HCT116 (cell line): ENCODE data around the gene RNF39. TPM values are rescaled to one million over a fixed set of nuclear protein-coding genes. Genes with fewer than 3 reads are reported as not detected.

ENCODE experiments used
- ATAC-seq: fragments of 200-7000 bp; cut with Tn5 transposase; 2 replicates; pipeline ENCODE4 v1.9.1; 2020; ENCODE audit warnings: mild to moderate bottlenecking, moderate library complexity
- BruUV-seq: library from RNA; stranded (reverse); fragments of 400-500 nt; replicated peaks from 2 replicates; lab custom pipeline; 2021; lab: Mats Ljungman, UMichigan
- CTCF ChIA-PET: fragments of 300-600 bp; sonication (Branson Sonifier 250); formaldehyde crosslinking; loops from one replicate; lab custom pipeline; 2021; ENCODE audit warnings: antibody characterized with exemption; lab: Charles Lee
- POLR2A ChIA-PET: fragments of 300-600, 350-600 bp; sonication (Branson Sonifier 250); formaldehyde crosslinking; loops from one replicate; lab custom pipeline; 2021; ENCODE audit warnings: antibody characterized with exemption; lab: Charles Lee
- RAD21 ChIA-PET, 2 experiments: fragments of 300-600 bp; sonication (Branson Sonifier 250); formaldehyde crosslinking; loops; one replicate each; lab custom pipeline; 2023; ENCODE audit warnings: low total read pairs in 2 of 2; ENCODE audit not compliant: uncharacterized antibody in 2 of 2, unreplicated experiment in 2 of 2, low non-redundant PET in 1 of 2; lab: Charles Lee
- DNase-seq: peaks from one replicate; pipeline ENCODE4 v3.0.0-alpha.2; 2010; ENCODE audit warnings: low read depth, low spot score
- H2AFZ ChIP-seq: fragments of 200-600 bp; shearing (Covaris generic), sonication (generic); 2 replicates; pipeline ENCODE4 v1.6.1; 2017; ENCODE audit warnings: low read depth, mixed run types, mixed read lengths, antibody characterized with exemption, low read length; ENCODE audit not compliant: poor library complexity, severe bottlenecking
- H3K27ac ChIP-seq: 2 replicates; pipeline ENCODE4 v1.5.1; 2012; ENCODE audit warnings: low read depth, low read length
- H3K27me3 ChIP-seq: fragments of 200-600 bp; sonication (generic); 2 replicates; pipeline ENCODE4 v1.6.1; 2016; ENCODE audit warnings: mixed run types, low read length, mixed read lengths; ENCODE audit not compliant: insufficient read depth
- H3K36me3 ChIP-seq, 2 experiments: fragments of 200-500 bp in 1 of 2; fragments of 200-600 bp in 1 of 2; sonication (Bioruptor generic) in 1 of 2; sonication (generic) in 1 of 2; 2 replicates each; pipeline versions ENCODE4 v1.5.1 to v1.6.1; 2014 to 2016; ENCODE audit warnings: low read length in 2 of 2, inconsistent platforms in 1 of 2, mixed read lengths in 1 of 2, mixed run types in 1 of 2; ENCODE audit not compliant: insufficient read depth in 2 of 2, control insufficient read depth in 1 of 2
- H3K4me1 ChIP-seq, 2 experiments: fragments of 200-600 bp in 1 of 2; sonication (generic) in 1 of 2; 2 replicates each; pipeline versions ENCODE4 v1.5.1 to v1.6.1; 2012 to 2017; ENCODE audit warnings: low read length in 2 of 2, inconsistent platforms in 1 of 2, mild to moderate bottlenecking in 1 of 2, mixed read lengths in 1 of 2, mixed run types in 1 of 2, moderate library complexity in 1 of 2; ENCODE audit not compliant: insufficient read depth in 2 of 2, control insufficient read depth in 1 of 2
- H3K4me2 ChIP-seq: fragments of 200-600 bp; sonication (generic); 2 replicates; pipeline ENCODE4 v1.6.1; 2017; ENCODE audit warnings: mixed run types, low read length, mixed read lengths
- H3K4me3 ChIP-seq, 2 experiments: fragments of 200-600 bp in 1 of 2; sonication (generic) in 1 of 2; replicated peaks in 1 of 2; 2 replicates each; pipeline ENCODE4 v1.5.1; 2011 to 2016; ENCODE audit warnings: low read length in 2 of 2, control low read depth in 1 of 2, low read depth in 1 of 2, mild to moderate bottlenecking in 1 of 2, mixed read lengths in 1 of 2, mixed run types in 1 of 2
- H3K79me2 ChIP-seq: fragments of 200-600 bp; sonication (generic); 2 replicates; pipeline ENCODE4 v1.6.1; 2017; ENCODE audit warnings: mild to moderate bottlenecking, mixed run types, low read length, moderate library complexity, mixed read lengths; ENCODE audit not compliant: insufficient read depth
- H3K9ac ChIP-seq: fragments of 200-600 bp; sonication (generic); 2 replicates; pipeline ENCODE4 v1.6.1; 2016; ENCODE audit warnings: low read length, mixed read lengths
- H3K9me2 ChIP-seq: fragments of 200-600 bp; sonication (generic), shearing (Covaris generic); 2 replicates; pipeline ENCODE4 v1.6.1; 2017; ENCODE audit warnings: mixed run types, mild to moderate bottlenecking, moderate library complexity; ENCODE audit not compliant: insufficient read depth
- H3K9me3 ChIP-seq, 2 experiments: fragments of 200-500 bp in 1 of 2; fragments of 200-600 bp in 1 of 2; sonication (Bioruptor generic) in 1 of 2; sonication (generic) in 1 of 2; 2 replicates each; pipeline ENCODE4 v1.6.1; 2014 to 2017; ENCODE audit warnings: low read length in 2 of 2, mixed read lengths in 2 of 2, inconsistent platforms in 1 of 2, low read depth in 1 of 2, mild to moderate bottlenecking in 1 of 2, mixed run types in 1 of 2, moderate library complexity in 1 of 2; ENCODE audit not compliant: control insufficient read depth in 1 of 2, insufficient read depth in 1 of 2
- H4K20me1 ChIP-seq: fragments of 200-600 bp; sonication (generic), shearing (Covaris generic); 2 replicates; pipeline ENCODE4 v1.6.1; 2017; ENCODE audit warnings: mixed run types, mild to moderate bottlenecking, moderate library complexity; ENCODE audit not compliant: insufficient read depth
- ATF3 ChIP-seq: IDR thresholded peaks from 2 replicates; pipeline ENCODE4 v1.6.1; 2012
- CBX3 ChIP-seq: IDR thresholded peaks from 2 replicates; pipeline ENCODE4 v1.6.1; 2012; ENCODE audit warnings: low read depth
- EGR1 ChIP-seq: IDR thresholded peaks from 2 replicates; pipeline ENCODE4 v1.6.1; 2012; ENCODE audit warnings: low read depth
- ELF1 ChIP-seq: IDR thresholded peaks from 2 replicates; pipeline ENCODE4 v1.6.1; 2012; ENCODE audit warnings: low read depth, borderline replicate concordance
- EZH2 ChIP-seq: fragments of 200-600 bp; sonication (generic); IDR thresholded peaks from 2 replicates; pipeline ENCODE4 v1.6.1; 2017; ENCODE audit warnings: antibody characterized with exemption, mixed run types
- JUND ChIP-seq: IDR thresholded peaks from 2 replicates; pipeline ENCODE4 v1.6.1; 2012
- MAX ChIP-seq: IDR thresholded peaks from 2 replicates; pipeline ENCODE4 v1.6.1; 2012
- POLR2A ChIP-seq: IDR thresholded peaks from 2 replicates; pipeline ENCODE4 v1.7.0; 2011; ENCODE audit warnings: borderline replicate concordance; ENCODE audit not compliant: insufficient read depth, insufficient read length; ENCODE audit errors: extremely low read depth
- POLR2AphosphoS5 ChIP-seq: IDR thresholded peaks from 2 replicates; pipeline ENCODE4 v1.6.1; 2011; ENCODE audit warnings: mild to moderate bottlenecking, low read depth, low read length, moderate library complexity
- RAD21 ChIP-seq: IDR thresholded peaks from 2 replicates; pipeline ENCODE4 v1.6.1; 2012; ENCODE audit warnings: low read depth, mild to moderate bottlenecking
- SIN3A ChIP-seq: IDR thresholded peaks from 2 replicates; pipeline ENCODE4 v1.6.1; 2012; ENCODE audit warnings: low read depth
- SP1 ChIP-seq: IDR thresholded peaks from 2 replicates; pipeline ENCODE4 v1.6.1; 2012; ENCODE audit warnings: low read depth
- SRF ChIP-seq: IDR thresholded peaks from 2 replicates; pipeline ENCODE4 v1.6.1; 2012; ENCODE audit warnings: low read depth
- YY1 ChIP-seq: IDR thresholded peaks from 2 replicates; pipeline ENCODE4 v1.6.1; 2011; ENCODE audit warnings: low read length, low read depth, moderate library complexity, mild to moderate bottlenecking; ENCODE audit not compliant: insufficient replicate concordance; ENCODE audit errors: extremely low read depth
- ZFX ChIP-seq: fragments of 450-650 bp; IDR thresholded peaks from 2 replicates; pipeline ENCODE4 v1.6.1; 2017
- ZNF274 ChIP-seq: fragments of 200-500 bp; sonication (Bioruptor generic); IDR thresholded peaks from 2 replicates; pipeline ENCODE4 v1.6.1; 2014; ENCODE audit warnings: mild to moderate bottlenecking, low read depth, low read length, inconsistent platforms
- intact Hi-C: fragments of 100-400 bp; cut with micrococcal nuclease; formaldehyde crosslinking; loops from 2 replicates; pipeline ENCODE4 v1.10.0; 2022
- total RNA-seq: library from RNA; stranded (reverse); gene quantifications from one replicate; pipeline ENCODE4 v1.2.1, GENCODE V29; 2021; ENCODE audit not compliant: unreplicated experiment
- TF ChIP-seq, protein P1 (sequence below): IDR thresholded peaks from 2 replicates; pipeline ENCODE4 v1.6.1; 2011; ENCODE audit warnings: mild to moderate bottlenecking, low read length, moderate library complexity; ENCODE audit not compliant: insufficient replicate concordance; ENCODE audit errors: extremely low read depth

The RNF39 gene
- total RNA-seq, 1 experiment from 2014 or later, result 0.22 TPM

DNA sequence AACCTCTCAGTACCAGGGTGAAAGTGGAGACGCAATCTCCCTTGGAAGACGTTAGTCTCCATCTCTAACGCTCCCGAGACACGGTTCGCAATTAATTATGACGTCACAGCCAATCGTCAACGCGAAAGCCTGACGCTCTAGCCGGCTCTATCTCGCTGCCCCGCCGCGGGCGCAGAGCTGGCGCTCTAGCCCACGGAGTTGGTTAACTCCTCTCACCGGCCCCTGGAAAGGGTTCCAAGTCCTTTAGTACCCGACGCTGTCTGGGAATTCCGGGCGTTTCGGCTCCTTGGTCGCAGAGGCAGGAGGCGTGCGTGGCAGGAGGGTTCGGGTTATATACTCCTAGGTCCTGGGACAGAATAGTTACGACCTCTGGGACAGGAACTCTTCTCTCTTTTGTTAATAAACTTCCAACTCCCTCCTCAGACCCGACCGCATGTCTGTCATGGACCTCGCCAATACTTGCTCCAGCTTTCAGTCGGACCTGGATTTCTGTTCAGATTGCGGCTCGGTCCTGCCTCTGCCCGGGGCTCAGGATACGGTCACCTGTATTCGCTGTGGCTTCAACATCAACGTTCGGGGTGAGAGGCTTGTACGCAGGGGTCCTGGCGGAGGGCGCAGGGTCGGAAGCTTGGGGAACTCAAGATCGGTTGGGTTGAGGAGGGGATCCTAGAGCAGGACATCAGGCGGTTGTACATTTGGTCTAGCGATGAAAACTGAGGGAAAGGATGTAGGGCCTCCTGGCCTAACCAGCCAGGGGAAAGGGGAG lies 14.3 kb downstream of the RNF39 start, which contains the start of gene POLR1H:
Gene POLR1H (plus strand): TSS at position 174 of the 766 bp plus-strand sequence. CDS start 260 bp downstream, at position 434.
- DNase-seq, result peak; percentile 92
- peak within 1 kb of the TSS; percentile 55 for H2AFZ ChIP-seq
- peak; percentile 79 for TF ChIP-seq YY1
- TF ChIP-seq, protein P1, sequence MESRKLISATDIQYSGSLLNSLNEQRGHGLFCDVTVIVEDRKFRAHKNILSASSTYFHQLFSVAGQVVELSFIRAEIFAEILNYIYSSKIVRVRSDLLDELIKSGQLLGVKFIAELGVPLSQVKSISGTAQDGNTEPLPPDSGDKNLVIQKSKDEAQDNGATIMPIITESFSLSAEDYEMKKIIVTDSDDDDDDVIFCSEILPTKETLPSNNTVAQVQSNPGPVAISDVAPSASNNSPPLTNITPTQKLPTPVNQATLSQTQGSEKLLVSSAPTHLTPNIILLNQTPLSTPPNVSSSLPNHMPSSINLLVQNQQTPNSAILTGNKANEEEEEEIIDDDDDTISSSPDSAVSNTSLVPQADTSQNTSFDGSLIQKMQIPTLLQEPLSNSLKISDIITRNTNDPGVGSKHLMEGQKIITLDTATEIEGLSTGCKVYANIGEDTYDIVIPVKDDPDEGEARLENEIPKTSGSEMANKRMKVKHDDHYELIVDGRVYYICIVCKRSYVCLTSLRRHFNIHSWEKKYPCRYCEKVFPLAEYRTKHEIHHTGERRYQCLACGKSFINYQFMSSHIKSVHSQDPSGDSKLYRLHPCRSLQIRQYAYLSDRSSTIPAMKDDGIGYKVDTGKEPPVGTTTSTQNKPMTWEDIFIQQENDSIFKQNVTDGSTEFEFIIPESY, result peak; percentile 57
- TF ChIP-seq MAX, result peak; percentile 74
- TF ChIP-seq EGR1, result no peak
- TF ChIP-seq SIN3A, result peak; percentile 97
- TF ChIP-seq JUND, result peak; percentile 51
- no peak for TF ChIP-seq EZH2
- no peak; the same call in 1 of the 2 replicates for TF ChIP-seq RAD21
- no peak; the same call in 1 of the 2 replicates for TF ChIP-seq ELF1
- peak; percentile 93 for TF ChIP-seq POLR2AphosphoS5
- TF ChIP-seq ATF3, result no peak
- peak; percentile 90 for TF ChIP-seq SRF
- TF ChIP-seq SP1, result peak; percentile 95
- no peak for TF ChIP-seq ZFX
- no peak for TF ChIP-seq ZNF274
- TF ChIP-seq CBX3, result peak; percentile 96
- TF ChIP-seq POLR2A, result peak; percentile 90
- H3K9me3 ChIP-seq, result no peaks in the 10 kb centered on the region
- no peaks in the 10 kb centered on the region for H3K27me3 ChIP-seq
- H3K79me2 ChIP-seq, result peaks cover 41% of the 10 kb centered on the region
- peak within 1 kb of the TSS; percentile 62 for H3K27ac ChIP-seq
- TSS peak; percentile 74 for BruUV-seq
- ChIA-PET POLR2A (interaction anchor here (0.9 to 2.3 kb wide), 3 partner anchors 30 to 107 kb away, joined by 3 to 6 read pairs (median 4); no protein-coding TSS in a partner anchor), RAD21 (interaction anchor here in 1 of 2 experiments (1.3 kb wide), 1 partner anchor 41 kb away, joined by 4 read pairs; no protein-coding TSS in a partner anchor), CTCF (interaction anchor here (1.6 kb wide), 1 partner anchor 127 kb away, joined by 3 read pairs; no protein-coding TSS in a partner anchor)
- peaks cover 0 to 13% of the 10 kb centered on the region in 2 experiments; a peak in 3 of 4 replicates for H3K36me3 ChIP-seq
- peak; percentile 98 for ATAC-seq
- no peaks in the 10 kb centered on the region for H3K9me2 ChIP-seq
- no peaks in the 10 kb centered on the region for H4K20me1 ChIP-seq
- peak within 1 kb of the TSS; percentile 97 for H3K9ac ChIP-seq
- H3K4me2 ChIP-seq, result peak within 1 kb of the TSS; percentile 96
- intact Hi-C loops, result no loop called here
- H3K4me1 ChIP-seq, result peaks cover 14 to 21% of the 10 kb centered on the region in 2 experiments; a peak in 3 of 4 replicates
- peak within 1 kb of the TSS; percentile 93 to 100 for H3K4me3 ChIP-seq
